KMS-11 (cell line): ENCODE measurements around the gene RNASET2.
"Not testable (repeated sequence)": the region's sequence is repeated elsewhere in the genome, so short reads cannot be mapped to it uniquely, and the experiment has no call there.

Experiments
- H2AFZ ChIP-seq: fragments of 200-600 bp; sonication (generic); 2 replicates; pipeline ENCODE4 v1.6.1; 2016; ENCODE audit warnings: antibody characterized with exemption, mixed run types, low read depth
- H3K27ac ChIP-seq: fragments of 200-600 bp; sonication (generic); 2 replicates; pipeline ENCODE4 v1.6.1; 2016; ENCODE audit warnings: mild to moderate bottlenecking, mixed run types
- H3K27me3 ChIP-seq: fragments of 200-600 bp; sonication (generic); 2 replicates; pipeline ENCODE4 v1.6.1; 2017; ENCODE audit warnings: mild to moderate bottlenecking, low read depth, mixed run types, moderate library complexity; ENCODE audit not compliant: insufficient read depth
- H3K36me3 ChIP-seq: fragments of 200-600 bp; sonication (generic); 2 replicates; pipeline ENCODE4 v1.6.1; 2017; ENCODE audit warnings: mild to moderate bottlenecking, mixed run types; ENCODE audit not compliant: insufficient read depth
- H3K4me1 ChIP-seq: fragments of 200-600 bp; sonication (generic); 2 replicates; pipeline ENCODE4 v1.6.1; 2016; ENCODE audit warnings: mild to moderate bottlenecking, low read depth, mixed run types; ENCODE audit not compliant: poor library complexity, severe bottlenecking
- H3K4me2 ChIP-seq: fragments of 200-600 bp; sonication (generic); 2 replicates; pipeline ENCODE4 v1.7.0; 2016; ENCODE audit warnings: mild to moderate bottlenecking, mixed run types
- H3K4me3 ChIP-seq: fragments of 200-600 bp; sonication (generic); IDR thresholded peaks from 2 replicates; pipeline ENCODE4 v1.6.1; 2017; ENCODE audit warnings: low read depth, low read length, mixed read lengths; ENCODE audit not compliant: insufficient read depth
- H3K79me2 ChIP-seq: fragments of 200-600 bp; sonication (generic); 2 replicates; pipeline ENCODE4 v1.6.1; 2016; ENCODE audit warnings: low read depth, mixed run types; ENCODE audit not compliant: insufficient read depth
- H3K9ac ChIP-seq: fragments of 200-600 bp; sonication (generic); 2 replicates; pipeline ENCODE4 v1.6.1; 2016; ENCODE audit warnings: mild to moderate bottlenecking, mixed run types
- H4K20me1 ChIP-seq: fragments of 200-600 bp; sonication (generic); 2 replicates; pipeline ENCODE4 v1.6.1; 2016; ENCODE audit warnings: mild to moderate bottlenecking, mixed run types; ENCODE audit not compliant: insufficient read depth
- CTCF ChIP-seq: fragments of 200-600 bp; sonication (generic); conservative IDR thresholded peaks from 2 replicates; pipeline ENCODE4 v1.6.1; 2017; ENCODE audit warnings: low read depth, mild to moderate bottlenecking, antibody characterized with exemption, low read length, moderate library complexity, mixed read lengths

Gene RNASET2

GRCh38 chr6:166952121-166952520 is 4.2 kb downstream of the RNASET2 start:
- no peaks in the 10 kb centered on the region for H3K27me3 ChIP-seq
- peaks cover 36% of the 10 kb centered on the region for H3K4me1 ChIP-seq
- no peaks in the 10 kb centered on the region for H4K20me1 ChIP-seq
- no peak overlapping the region for H3K27ac ChIP-seq
- no peak for TF ChIP-seq CTCF
- H3K9ac ChIP-seq = no peak overlapping the region
- H3K4me2 ChIP-seq = peak overlapping the region; percentile 27; the same call in 1 of the 2 replicates
- no peaks in the 10 kb centered on the region for H3K36me3 ChIP-seq
- no peak overlapping the region for H3K4me3 ChIP-seq
- no peaks in the 10 kb centered on the region for H3K79me2 ChIP-seq
- H2AFZ ChIP-seq = no peak overlapping the region

- no peak overlapping the region for H3K9ac ChIP-seq
- TF ChIP-seq CTCF = peak; percentile 24; the same call in 1 of the 2 replicates
- H3K79me2 ChIP-seq = no peaks in the 10 kb centered on the region
These were observed 4.7 kb downstream of the RNASET2 start for GRCh38 chr6:166951670-166952060.

GRCh38 chr6:166950892-166951669 is 5.3 kb downstream of the RNASET2 start:
- Histone ChIP-seq H2AFZ (peak overlapping the region; percentile 24; the same call in 1 of the 2 replicates), H3K4me2 (peak overlapping the region; percentile 96), H3K9ac (peak overlapping the region; percentile 13; the same call in 1 of the 2 replicates), H3K27ac (peak overlapping the region; percentile 56), H3K4me1 (peaks cover 36% of the 10 kb centered on the region)
- not testable (repeated sequence) for H3K4me3 ChIP-seq, H4K20me1 ChIP-seq, H3K27me3 ChIP-seq, H3K79me2 ChIP-seq, H3K36me3 ChIP-seq
- TF ChIP-seq CTCF = peak; percentile 60

More at GRCh38 chr6:166951670-166952060, 4.7 kb downstream of the RNASET2 start:
- Histone ChIP-seq H3K4me2 (peak overlapping the region; percentile 27; the same call in 1 of the 2 replicates), H4K20me1 (no peaks in the 10 kb centered on the region), H3K27ac (peak overlapping the region; percentile 56), H3K4me1 (peaks cover 36% of the 10 kb centered on the region), H3K36me3 (no peaks in the 10 kb centered on the region), H3K4me3 (no peak overlapping the region), H2AFZ (no peak overlapping the region), H3K27me3 (no peaks in the 10 kb centered on the region)

GRCh38 chr6:166950443-166950821 is 5.9 kb downstream of the RNASET2 start:
- Histone ChIP-seq H3K9ac (peak overlapping the region; percentile 13; the same call in 1 of the 2 replicates), H3K79me2 (no peaks in the 10 kb centered on the region), H2AFZ (peak overlapping the region; percentile 24; the same call in 1 of the 2 replicates), H3K4me2 (peak overlapping the region; percentile 96), H3K27ac (peak overlapping the region; percentile 56), H3K4me3 (no peak overlapping the region), H3K36me3 (no peaks in the 10 kb centered on the region), H3K27me3 (no peaks in the 10 kb centered on the region), H3K4me1 (peaks cover 36% of the 10 kb centered on the region), H4K20me1 (no peaks in the 10 kb centered on the region)
- TF ChIP-seq CTCF = no peak
